ENCODE data around the gene ABCB8.

DNA sequence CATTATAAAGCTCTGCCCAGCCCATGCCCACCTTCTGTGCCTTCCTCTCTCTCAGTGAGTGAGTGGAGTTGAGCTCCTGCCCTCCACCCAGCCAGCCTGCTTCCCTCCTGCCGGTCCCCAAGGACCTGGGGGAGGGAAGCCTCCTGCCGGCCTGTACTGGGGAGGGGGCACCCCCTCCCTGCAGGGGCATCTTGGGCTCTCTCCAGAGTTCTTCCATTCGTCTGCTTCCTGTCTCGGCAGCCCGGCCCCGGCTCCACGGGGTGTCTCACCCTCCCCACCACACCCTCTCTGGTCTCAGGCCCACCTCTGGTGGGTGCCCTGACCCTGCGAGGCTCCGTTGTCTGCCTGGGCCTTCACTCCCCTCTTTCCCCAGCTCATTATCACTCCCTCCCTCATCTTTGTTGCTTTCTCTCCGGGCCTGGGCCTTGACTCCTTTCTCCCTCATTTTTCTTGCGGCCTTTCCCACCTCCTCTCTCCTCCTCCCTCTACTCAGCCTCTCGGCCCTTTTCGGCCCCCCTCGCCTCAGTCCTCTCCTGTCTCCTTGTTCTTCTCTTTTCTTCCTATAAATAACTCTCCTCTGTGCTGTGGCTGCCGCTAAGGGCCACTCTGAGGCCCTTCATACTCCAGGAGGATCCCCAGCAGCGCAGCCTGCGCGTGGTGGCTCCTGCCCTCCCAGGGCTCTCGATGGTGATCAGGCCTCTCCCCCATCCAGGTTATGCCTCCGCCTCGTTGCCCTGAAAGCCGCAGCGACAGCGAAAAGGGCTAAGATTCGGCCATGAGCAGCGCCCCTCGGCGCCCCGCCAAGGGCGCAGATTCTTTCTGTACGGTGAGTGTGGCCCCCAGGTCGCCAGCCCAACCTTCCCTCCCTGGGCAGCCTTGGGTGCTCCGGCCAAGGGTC lies 33.2 kb downstream of the ABCB8 start:
- no peak for TF ChIP-seq RAD21 (IDR thresholded peaks at IDR 0.05)
- TF ChIP-seq, protein P1, sequence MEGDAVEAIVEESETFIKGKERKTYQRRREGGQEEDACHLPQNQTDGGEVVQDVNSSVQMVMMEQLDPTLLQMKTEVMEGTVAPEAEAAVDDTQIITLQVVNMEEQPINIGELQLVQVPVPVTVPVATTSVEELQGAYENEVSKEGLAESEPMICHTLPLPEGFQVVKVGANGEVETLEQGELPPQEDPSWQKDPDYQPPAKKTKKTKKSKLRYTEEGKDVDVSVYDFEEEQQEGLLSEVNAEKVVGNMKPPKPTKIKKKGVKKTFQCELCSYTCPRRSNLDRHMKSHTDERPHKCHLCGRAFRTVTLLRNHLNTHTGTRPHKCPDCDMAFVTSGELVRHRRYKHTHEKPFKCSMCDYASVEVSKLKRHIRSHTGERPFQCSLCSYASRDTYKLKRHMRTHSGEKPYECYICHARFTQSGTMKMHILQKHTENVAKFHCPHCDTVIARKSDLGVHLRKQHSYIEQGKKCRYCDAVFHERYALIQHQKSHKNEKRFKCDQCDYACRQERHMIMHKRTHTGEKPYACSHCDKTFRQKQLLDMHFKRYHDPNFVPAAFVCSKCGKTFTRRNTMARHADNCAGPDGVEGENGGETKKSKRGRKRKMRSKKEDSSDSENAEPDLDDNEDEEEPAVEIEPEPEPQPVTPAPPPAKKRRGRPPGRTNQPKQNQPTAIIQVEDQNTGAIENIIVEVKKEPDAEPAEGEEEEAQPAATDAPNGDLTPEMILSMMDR (IDR thresholded peaks at IDR 0.05; ENCODE audit: low read depth, low read length, missing input control) = no peak
- no peak for TF ChIP-seq RXRA (IDR thresholded peaks at IDR 0.05)
- no peak for TF ChIP-seq YY1 (IDR thresholded peaks at IDR 0.05)
- no peak for TF ChIP-seq MAX (IDR thresholded peaks at IDR 0.05)
- no peak for TF ChIP-seq JUND (IDR thresholded peaks at IDR 0.05)
- no peak for TF ChIP-seq ZBTB33 (IDR thresholded peaks at IDR 0.05)
- TF ChIP-seq SP1 (IDR thresholded peaks at IDR 0.05) = no peak

Data from liver (tissue), 3 donors.